Mammary epithelial cell (primary cell): Measurements from ENCODE around the gene LRP2.

Experiments used
- CTCF ChIP-seq, 2 donors: IDR thresholded peaks in 1 of 2; conservative IDR thresholded peaks in 1 of 2; 2 replicates each; pipeline ENCODE4 v1.5.1; 2011 to 2012; ENCODE audit warnings: inconsistent platforms in 2 of 2, low read length in 2 of 2, mild to moderate bottlenecking in 2 of 2, control low read depth in 1 of 2, low read depth in 1 of 2; ENCODE audit not compliant: insufficient read depth in 1 of 2; ENCODE audit errors: extremely low read depth in 1 of 2
- EZH2 ChIP-seq: IDR thresholded peaks from 2 replicates; pipeline ENCODE4 v1.6.1; 2012; ENCODE audit warnings: low read length, inconsistent platforms, borderline replicate concordance

- no peak for TF ChIP-seq CTCF (conservative IDR thresholded peaks at IDR 0.05 in 1 of 2, IDR thresholded peaks at IDR 0.05 in 1 of 2; ENCODE audit: extremely low read depth in 1 of 2, insufficient read depth in 1 of 2, low read depth in 1 of 2, low read length in 2 of 2)
- no peak for TF ChIP-seq EZH2
Measured at GRCh38 chr2:169185711-169186110, 176.6 kb downstream of the LRP2 start.
